ENCODE measurements around the gene BEND5.

DNA sequence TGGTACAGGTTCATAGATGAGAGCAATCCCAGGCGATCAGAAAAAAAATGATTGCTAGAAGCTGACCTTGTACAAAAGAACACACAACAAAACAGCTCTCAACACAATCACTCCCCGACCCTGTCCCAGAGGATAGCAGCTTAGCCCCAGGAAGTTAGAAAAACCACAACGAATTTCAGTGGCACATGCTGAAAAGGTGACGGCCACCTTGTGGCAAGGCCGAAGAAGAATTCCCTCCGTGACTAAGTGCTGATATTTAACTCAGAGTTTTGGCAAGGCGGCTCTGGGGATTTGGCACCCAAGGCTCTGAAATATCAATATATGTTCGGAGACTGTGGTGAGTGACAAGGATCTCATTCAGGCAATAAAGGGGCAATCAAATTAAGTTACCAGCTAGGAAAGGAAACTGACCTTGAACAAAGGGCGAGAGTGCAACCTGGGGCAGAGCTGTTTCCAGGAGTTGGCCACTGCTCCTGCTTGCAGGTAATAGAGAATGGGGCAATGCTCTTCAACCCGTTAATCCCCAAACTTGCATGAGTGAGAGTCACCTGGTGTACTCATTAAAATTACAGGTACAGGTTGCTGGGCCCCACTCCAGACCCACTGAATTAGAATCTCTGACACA lies 96.2 kb downstream of the BEND5 start:
- TF ChIP-seq, protein P1, sequence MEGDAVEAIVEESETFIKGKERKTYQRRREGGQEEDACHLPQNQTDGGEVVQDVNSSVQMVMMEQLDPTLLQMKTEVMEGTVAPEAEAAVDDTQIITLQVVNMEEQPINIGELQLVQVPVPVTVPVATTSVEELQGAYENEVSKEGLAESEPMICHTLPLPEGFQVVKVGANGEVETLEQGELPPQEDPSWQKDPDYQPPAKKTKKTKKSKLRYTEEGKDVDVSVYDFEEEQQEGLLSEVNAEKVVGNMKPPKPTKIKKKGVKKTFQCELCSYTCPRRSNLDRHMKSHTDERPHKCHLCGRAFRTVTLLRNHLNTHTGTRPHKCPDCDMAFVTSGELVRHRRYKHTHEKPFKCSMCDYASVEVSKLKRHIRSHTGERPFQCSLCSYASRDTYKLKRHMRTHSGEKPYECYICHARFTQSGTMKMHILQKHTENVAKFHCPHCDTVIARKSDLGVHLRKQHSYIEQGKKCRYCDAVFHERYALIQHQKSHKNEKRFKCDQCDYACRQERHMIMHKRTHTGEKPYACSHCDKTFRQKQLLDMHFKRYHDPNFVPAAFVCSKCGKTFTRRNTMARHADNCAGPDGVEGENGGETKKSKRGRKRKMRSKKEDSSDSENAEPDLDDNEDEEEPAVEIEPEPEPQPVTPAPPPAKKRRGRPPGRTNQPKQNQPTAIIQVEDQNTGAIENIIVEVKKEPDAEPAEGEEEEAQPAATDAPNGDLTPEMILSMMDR (conservative IDR thresholded peaks at IDR 0.05 in 1 of 2, IDR thresholded peaks at IDR 0.05 in 1 of 2; ENCODE audit: low read depth in 1 of 2, low read length in 2 of 2): no peak
- TF ChIP-seq EZH2 (IDR thresholded peaks at IDR 0.05; ENCODE audit: low read length, missing control alignments): no peak

All from fibroblast of lung (primary cell).